ENCODE data around the gene TRMT2B. TPM values are rescaled to one million over a fixed set of nuclear protein-coding genes. Genes with fewer than 3 reads are reported as not detected.
"Not testable (repeated sequence)": the region's sequence is repeated elsewhere in the genome, so short reads cannot be mapped to it uniquely, and the experiment has no call there.

The TRMT2B gene
- total RNA-seq, 1 donor from 2014 or later = 10.3 TPM

DNA sequence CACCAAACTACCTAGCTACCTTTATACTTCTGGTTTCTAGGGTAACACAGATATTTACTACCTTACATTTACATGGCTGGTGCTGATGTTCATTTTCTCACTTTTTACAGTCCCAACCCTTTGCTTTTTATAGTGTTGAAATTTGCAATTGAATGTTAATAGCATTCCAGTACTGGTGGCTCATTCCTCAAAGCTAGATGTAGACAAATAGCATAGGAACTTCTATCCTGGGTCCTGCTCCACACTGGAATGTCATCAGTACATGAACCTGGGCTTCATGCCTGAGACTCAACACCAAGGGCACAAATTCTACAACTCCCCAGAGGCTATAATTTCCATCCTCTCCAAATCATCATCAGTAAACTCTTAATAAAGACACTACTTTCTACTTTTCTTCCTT is 10.3 kb upstream of the TRMT2B start:
- intact Hi-C loops (cut with DNase I) = no loop called here

GRCh38 chrX:101057093-101057714 is 5.3 kb upstream of the TRMT2B start:
- Histone ChIP-seq H3K4me3 (no peak overlapping the region), H3K27ac (no peak overlapping the region), H3K36me3 (no peaks in the 10 kb centered on the region), H3K27me3 (no peaks in the 10 kb centered on the region), H3K9me3 (no peaks in the 10 kb centered on the region), H3K4me1 (no peaks in the 10 kb centered on the region)
- no peak for DNase-seq (ENCODE audit: extremely low spot score in 2 of 2)
- intact Hi-C loops (cut with DNase I) = no loop called here
- TF ChIP-seq POLR2AphosphoS5 (IDR thresholded peaks at IDR 0.05; ENCODE audit: insufficient read depth in 1 of 2, low read depth in 1 of 2) = no peak
- no peak for TF ChIP-seq CTCF (IDR thresholded peaks at IDR 0.05)
- TF ChIP-seq POLR2A (IDR thresholded peaks at IDR 0.05) = no peak

More for the DNA sequence above, 10.3 kb upstream of the TRMT2B start:
- no peaks in the 10 kb centered on the region for H3K36me3 ChIP-seq
- H3K9me3 ChIP-seq = no peaks in the 10 kb centered on the region
- H3K4me1 ChIP-seq = no peaks in the 10 kb centered on the region
- no peak overlapping the region for H3K4me3 ChIP-seq
- no peak for TF ChIP-seq POLR2AphosphoS5 (IDR thresholded peaks at IDR 0.05; ENCODE audit: insufficient read depth in 1 of 2, low read depth in 1 of 2)
- TF ChIP-seq POLR2A (IDR thresholded peaks at IDR 0.05) = no peak
- no peak for TF ChIP-seq CTCF (IDR thresholded peaks at IDR 0.05)
- H3K27ac ChIP-seq = no peak overlapping the region
- H3K27me3 ChIP-seq = no peaks in the 10 kb centered on the region
- DNase-seq (ENCODE audit: extremely low spot score in 2 of 2) = no peak

- H3K27me3 ChIP-seq; H3K9me3 ChIP-seq; DNase-seq (ENCODE audit: extremely low spot score in 2 of 2); H3K36me3 ChIP-seq; H3K4me3 ChIP-seq; intact Hi-C loops (cut with DNase I); H3K27ac ChIP-seq; H3K4me1 ChIP-seq: not testable (repeated sequence)
Measured at GRCh38 chrX:101056551-101056950, 4.6 kb upstream of the TRMT2B start.

DNA sequence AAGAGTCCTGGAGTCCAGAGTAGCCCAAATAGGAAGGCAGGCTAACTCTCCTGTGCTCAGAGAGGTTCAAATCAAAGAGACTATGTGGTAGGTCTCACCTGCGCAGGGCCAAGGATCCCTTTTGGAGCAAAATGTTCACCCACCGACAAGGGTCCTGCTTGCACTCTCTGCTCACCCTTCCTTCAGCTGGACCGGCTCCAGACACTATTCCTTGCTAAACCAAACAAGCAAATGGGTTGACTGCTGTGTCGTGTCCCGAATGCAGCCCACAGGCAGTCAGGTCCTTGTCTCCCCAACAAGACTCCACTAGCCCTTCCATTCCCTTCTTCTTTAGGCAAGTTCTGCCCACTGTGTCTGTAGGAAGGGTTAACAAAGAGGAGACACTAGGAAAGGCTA is 760 bp downstream of the TRMT2B start:
- Histone ChIP-seq H3K4me1 (no peaks in the 10 kb centered on the region), H3K36me3 (no peaks in the 10 kb centered on the region), H3K27me3 (no peaks in the 10 kb centered on the region), H3K4me3 (peak overlapping the region; percentile 51 to 58), H3K27ac (peak overlapping the region; percentile 80), H3K9me3 (no peaks in the 10 kb centered on the region)
- DNase-seq (ENCODE audit: extremely low spot score in 2 of 2) = no peak
- intact Hi-C loops (cut with DNase I) = no loop called here
- TF ChIP-seq CTCF (IDR thresholded peaks at IDR 0.05) = no peak
- no peak for TF ChIP-seq POLR2AphosphoS5 (IDR thresholded peaks at IDR 0.05; ENCODE audit: insufficient read depth in 1 of 2, low read depth in 1 of 2)
- no peak for TF ChIP-seq POLR2A (IDR thresholded peaks at IDR 0.05)

DNA sequence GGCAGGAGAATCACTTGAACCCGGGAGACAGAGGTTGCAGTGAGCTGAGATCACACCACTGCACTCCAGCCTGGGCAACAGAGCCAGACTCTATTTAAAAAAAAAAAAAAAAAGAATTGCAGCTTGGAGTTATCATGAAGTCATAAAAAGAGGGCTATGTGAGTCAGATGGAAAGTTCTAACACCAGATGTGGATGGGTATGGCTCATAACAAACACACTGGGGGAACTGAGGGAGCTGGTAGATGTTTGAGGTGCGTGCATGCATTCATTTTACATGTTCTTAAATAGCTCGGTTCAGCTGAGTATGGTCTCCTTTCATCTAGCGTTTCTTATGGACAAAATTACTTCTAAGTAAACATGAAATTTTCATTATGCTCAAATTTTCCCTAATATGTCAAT is 11.7 kb downstream of the TRMT2B start:
- Histone ChIP-seq H3K4me1 (no peaks in the 10 kb centered on the region), H3K27ac (no peak overlapping the region), H3K27me3 (no peaks in the 10 kb centered on the region), H3K9me3 (no peaks in the 10 kb centered on the region), H3K36me3 (peaks cover 0 to 4% of the 10 kb centered on the region in 2 donors), H3K4me3 (no peak overlapping the region)
- TF ChIP-seq POLR2AphosphoS5 (IDR thresholded peaks at IDR 0.05; ENCODE audit: insufficient read depth in 1 of 2, low read depth in 1 of 2) (no peak), POLR2A (IDR thresholded peaks at IDR 0.05) (no peak), CTCF (IDR thresholded peaks at IDR 0.05) (no peak)
- no peak for DNase-seq (ENCODE audit: extremely low spot score in 2 of 2)
- intact Hi-C loops (cut with DNase I) = no loop called here

Measured in vagina (tissue), 2 donors.